Spleen (tissue), 11 donors: ENCODE data around the gene BPIFA3. TPM values are rescaled to one million over a fixed set of nuclear protein-coding genes. Genes with fewer than 3 reads are reported as not detected.

Source experiments
- DNase-seq: peaks from one replicate; pipeline ENCODE4 v3.0.0-alpha.2; 2020
- H3K27ac ChIP-seq, 8 donors: fragments of 200-600 bp; sonication (generic) in 7 of 8; 1 replicate in 4 of 8; 2 replicates in 4 of 8; pipeline versions ENCODE4 v1.5.0 to v1.8.0; 2016 to 2021; ENCODE audit warnings: inconsistent platforms in 4 of 8, mild to moderate bottlenecking in 4 of 8, moderate library complexity in 1 of 8
- H3K27me3 ChIP-seq, 7 donors: fragments of 200-600 bp; sonication (generic) in 6 of 7; replicated peaks in 1 of 7; 1 replicate in 4 of 7; 2 replicates in 3 of 7; pipeline versions ENCODE4 v1.5.0 to v1.8.0; 2016 to 2021; ENCODE audit warnings: inconsistent platforms in 3 of 7, mild to moderate bottlenecking in 1 of 7
- H3K36me3 ChIP-seq, 6 donors: fragments of 200-600 bp; sonication (generic) in 5 of 6; 1 replicate in 4 of 6; 2 replicates in 2 of 6; pipeline versions ENCODE4 v1.5.0 to v1.8.0; 2016 to 2021; ENCODE audit warnings: inconsistent platforms in 2 of 6
- H3K4me1 ChIP-seq, 6 donors: fragments of 200-600 bp; sonication (generic) in 5 of 6; 1 replicate in 3 of 6; 2 replicates in 3 of 6; pipeline versions ENCODE4 v1.5.0 to v1.8.0; 2016 to 2021; ENCODE audit warnings: inconsistent platforms in 3 of 6
- H3K4me3 ChIP-seq, 8 donors: fragments of 200-600 bp; sonication (generic) in 7 of 8; 1 replicate in 4 of 8; 2 replicates in 4 of 8; pipeline versions ENCODE4 v1.5.0 to v1.8.0; 2016 to 2021; ENCODE audit warnings: inconsistent platforms in 4 of 8, mild to moderate bottlenecking in 4 of 8, moderate library complexity in 2 of 8
- H3K9me3 ChIP-seq, 8 donors: fragments of 200-600 bp; sonication (generic) in 7 of 8; 1 replicate in 4 of 8; 2 replicates in 4 of 8; pipeline versions ENCODE4 v1.5.0 to v1.8.0; 2016 to 2021; ENCODE audit warnings: inconsistent platforms in 4 of 8
- CTCF ChIP-seq, 11 experiments: fragments of 200-600 bp in 7 of 11; fragments of 450-650 bp in 4 of 11; sonication (generic) in 4 of 11; IDR thresholded peaks in 8 of 11; conservative IDR thresholded peaks in 3 of 11; 1 replicate in 7 of 11; 2 replicates in 4 of 11; pipeline versions ENCODE4 v1.4.0 to v1.8.0; 2016 to 2021; ENCODE audit warnings: antibody characterized with exemption in 11 of 11, inconsistent platforms in 4 of 11, mild to moderate bottlenecking in 1 of 11
- POLR2A ChIP-seq, 3 donors: fragments of 450-650 bp; IDR thresholded peaks; one replicate each; pipeline ENCODE4 v1.5.1; 2017; ENCODE audit warnings: antibody characterized with exemption in 3 of 3, mild to moderate bottlenecking in 1 of 3
- POLR2AphosphoS5 ChIP-seq, 3 donors: sonication (generic); formaldehyde crosslinking; IDR thresholded peaks; one replicate each; pipeline ENCODE4 v1.5.1; 2017; ENCODE audit warnings: antibody characterized with exemption in 3 of 3
- WGBS, 5 donors: extraction: QIAGEN DNeasy Blood & Tissue Kit in 3 of 5; methylation state at CpG; one replicate each; pipeline versions ENCODE4 v1.1.5 to v1.1.7; 2013 to 2018; 5-methylcytosine and 5-hydroxymethylcytosine counted together
- intact Hi-C: fragments of 100-400 bp; cut with DNase I; formaldehyde crosslinking; loops from one replicate; pipeline ENCODE4 v1.15.0; 2023; ENCODE audit warnings: low total_unique reads
- polyA plus RNA-seq, 3 donors: library from polyadenylated mRNA; stranded (reverse); fragments of 200-250 nt; gene quantifications; one replicate each; pipeline ENCODE4 v1.2.1, GENCODE V29; 2013
- total RNA-seq, 7 donors: library from RNA; depleted of rRNA in 3 of 7; stranded (reverse); fragments of >200 nt in 3 of 7; fragmentation: NEBNext Ultra II Directional in 4 of 7; extraction: Animal tissue kit (Norgen Biotek cat#: 25700) in 4 of 7; gene quantifications; one replicate each; pipeline versions ENCODE4 v1.1.0 to v1.2.1, GENCODE V29; 2016 to 2021
- donor health status: healthy with polysubstance abuse.
- donor health status: DM: no; HTN: no; CAD: no; lungs with moderate emphysema.
- donor health status: DM: no; HTN: no; CAD: no.
- donor health status: Bipolar disorder and iron deficiency.
- donor health status: healthy.
- donor health status: DM: no; HTN: no; CAD: no.
- donor health status: DM: yes; HTN: yes; CAD: no.

BPIFA3 gene
- total and polyA plus RNA-seq, 10 donors = not detected

GRCh38 chr20:33229843-33230242, 12.7 kb downstream of the BPIFA3 start:
- Histone ChIP-seq H3K27ac (no peak overlapping the region), H3K36me3 (no peaks in the 10 kb centered on the region), H3K4me3 (no peak overlapping the region), H3K27me3 (peaks cover 0 to 82% (median 0%) of the 10 kb centered on the region in 7 donors), H3K9me3 (no peaks in the 10 kb centered on the region), H3K4me1 (no peaks in the 10 kb centered on the region)
- 25 to 48% (median 37%) methylated on average over 6 of the region's 6 CpGs for WGBS, 5 donors
- no peak for DNase-seq
- TF ChIP-seq POLR2A (IDR thresholded peaks at IDR 0.05) (no peak), POLR2AphosphoS5 (IDR thresholded peaks at IDR 0.05) (no peak), CTCF (IDR thresholded peaks at IDR 0.05 in 8 of 11, conservative IDR thresholded peaks at IDR 0.05 in 3 of 11) (no peak)
- intact Hi-C loops = no loop called here

GRCh38 chr20:33231237-33231636, 14.1 kb downstream of the BPIFA3 start:
- no peaks in the 10 kb centered on the region for H3K4me1 ChIP-seq
- H3K27me3 ChIP-seq = peaks cover 0 to 80% (median 0%) of the 10 kb centered on the region in 7 donors
- DNase-seq = no peak
- WGBS, 5 donors = 66 to 75% (median 72%) methylated on average over 7 of the region's 7 CpGs
- H3K9me3 ChIP-seq = no peaks in the 10 kb centered on the region
- no peak overlapping the region for H3K4me3 ChIP-seq
- no peaks in the 10 kb centered on the region for H3K36me3 ChIP-seq
- intact Hi-C loops = no loop called here
- H3K27ac ChIP-seq = no peak overlapping the region
- TF ChIP-seq POLR2A (IDR thresholded peaks at IDR 0.05) (no peak), POLR2AphosphoS5 (IDR thresholded peaks at IDR 0.05) (no peak), CTCF (IDR thresholded peaks at IDR 0.05 in 8 of 11, conservative IDR thresholded peaks at IDR 0.05 in 3 of 11) (no peak)

GRCh38 chr20:33232486-33233072, 15.4 kb downstream of the BPIFA3 start:
- no peaks in the 10 kb centered on the region for H3K9me3 ChIP-seq
- H3K27me3 ChIP-seq = peaks cover 0 to 75% (median 0%) of the 10 kb centered on the region in 7 donors
- intact Hi-C loops = no loop called here
- no peak for DNase-seq
- no peak overlapping the region for H3K4me3 ChIP-seq
- 17 to 23% (median 19%) methylated on average over 2 of the region's 2 CpGs for whole genome bisulfite sequencing, 5 donors
- no peaks in the 10 kb centered on the region for H3K36me3 ChIP-seq
- H3K27ac ChIP-seq = no peak overlapping the region
- no peaks in the 10 kb centered on the region for H3K4me1 ChIP-seq
- no peak for TF ChIP-seq CTCF (IDR thresholded peaks at IDR 0.05 in 8 of 11, conservative IDR thresholded peaks at IDR 0.05 in 3 of 11)
- TF ChIP-seq POLR2A (IDR thresholded peaks at IDR 0.05) = no peak
- no peak for TF ChIP-seq POLR2AphosphoS5 (IDR thresholded peaks at IDR 0.05)

DNA sequence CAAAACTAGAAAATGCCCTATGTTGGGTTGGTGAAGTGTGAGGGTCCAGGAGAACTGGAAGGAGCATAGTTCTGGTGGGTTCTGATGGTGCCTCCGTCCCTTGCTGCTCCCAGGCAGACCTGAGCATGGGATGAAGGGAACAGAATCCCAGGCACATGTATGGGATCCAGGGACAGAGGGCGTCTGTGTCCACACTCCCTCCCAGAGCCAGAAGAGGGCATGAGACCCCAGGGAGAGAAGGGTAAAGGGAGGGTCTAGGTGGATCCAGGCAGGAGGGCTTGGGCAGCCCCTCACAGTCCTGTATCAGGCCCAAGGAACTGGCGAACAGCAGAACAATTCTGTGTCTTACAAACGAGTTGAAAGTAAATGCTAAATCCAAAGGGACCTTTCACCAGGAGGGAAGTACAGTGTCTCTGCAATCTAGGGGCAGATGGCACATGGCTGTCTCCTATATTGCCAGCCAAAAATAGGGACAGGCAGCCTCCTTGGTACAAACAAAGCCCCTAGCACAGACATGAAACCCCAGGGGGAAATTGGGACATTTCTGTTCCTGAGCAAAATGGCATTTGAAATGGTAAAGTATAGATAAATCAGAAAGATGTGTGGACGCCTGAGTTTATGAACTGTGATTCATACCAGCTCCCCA, 16.1 kb downstream of the BPIFA3 start:
- intact Hi-C loops = no loop called here
- DNase-seq = no peak
- no peaks in the 10 kb centered on the region for H3K36me3 ChIP-seq
- no peaks in the 10 kb centered on the region for H3K4me1 ChIP-seq
- H3K9me3 ChIP-seq = no peaks in the 10 kb centered on the region
- TF ChIP-seq CTCF (IDR thresholded peaks at IDR 0.05 in 8 of 11, conservative IDR thresholded peaks at IDR 0.05 in 3 of 11) = no peak
- TF ChIP-seq POLR2AphosphoS5 (IDR thresholded peaks at IDR 0.05) = no peak
- no peak for TF ChIP-seq POLR2A (IDR thresholded peaks at IDR 0.05)
- H3K27ac ChIP-seq = no peak overlapping the region
- H3K4me3 ChIP-seq = no peak overlapping the region
- H3K27me3 ChIP-seq = peaks cover 0 to 72% (median 0%) of the 10 kb centered on the region in 7 donors
- WGBS, 5 donors = 26 to 39% (median 31%) methylated on average over 5 of the region's 5 CpGs
